Pancreas (tissue), 10 donors: ENCODE results near the gene CYFIP1. TPM values are rescaled to one million over a fixed set of nuclear protein-coding genes. Genes with fewer than 3 reads are reported as not detected.

Source experiments
- ATAC-seq, 4 donors: fragments of 200-7000 bp; cut with Tn5 transposase; one replicate each; pipeline versions ENCODE4 v1.8.0 to v1.9.1; 2020; ENCODE audit warnings: mild to moderate bottlenecking in 4 of 4, moderate library complexity in 4 of 4
- DNase-seq, 6 donors: peaks; one replicate each; pipeline ENCODE4 v3.0.0-alpha.2; 2020
- FAIRE-seq: peaks from 2 replicates; lab custom pipeline; 2012; peaks lifted over from hg19 to GRCh38; lab: Jason Lieb, UNC
- H3K27ac ChIP-seq, 4 donors: fragments of 200-600 bp; sonication (generic); 1 replicate in 3 of 4; 2 replicates in 1 of 4; pipeline versions ENCODE4 v1.5.0 to v1.8.0; 2020
- H3K27me3 ChIP-seq, 4 donors: fragments of 200-600 bp; one replicate each; pipeline ENCODE4 v1.8.0; 2021
- H3K36me3 ChIP-seq, 3 donors: fragments of 200-600 bp; sonication (generic) in 1 of 3; one replicate each; pipeline versions ENCODE4 v1.5.0 to v1.8.0; 2020 to 2021
- H3K4me1 ChIP-seq, 3 donors: fragments of 200-600 bp; one replicate each; pipeline ENCODE4 v1.8.0; 2021
- H3K4me3 ChIP-seq, 4 donors: fragments of 200-600 bp; sonication (generic) in 2 of 4; one replicate each; pipeline versions ENCODE4 v1.5.0 to v1.8.0; 2020 to 2021
- H3K9me3 ChIP-seq, 4 donors: fragments of 200-600 bp; one replicate each; pipeline ENCODE4 v1.8.0; 2021
- CTCF ChIP-seq, 4 donors: fragments of 200-600 bp; sonication (generic) in 3 of 4; IDR thresholded peaks; one replicate each; pipeline versions ENCODE4 v1.5.0 to v1.8.0; 2021; ENCODE audit warnings: antibody characterized with exemption in 4 of 4
- WGBS, 2 donors: extraction: QIAGEN DNeasy Blood & Tissue Kit; methylation state at CpG; one replicate each; pipeline ENCODE4 v1.1.7; 2013; 5-methylcytosine and 5-hydroxymethylcytosine counted together
- intact Hi-C, 3 donors: fragments of 100-400 bp; cut with DNase I; formaldehyde crosslinking; loops; one replicate each; pipeline versions ENCODE4 v1.11.1 to v1.14.2; 2022
- polyA plus RNA-seq, 2 donors: library from polyadenylated mRNA; stranded (reverse); fragments of 200-250 nt; gene quantifications; one replicate each; pipeline ENCODE4 v1.2.3, GENCODE V29; 2013
- total RNA-seq, 6 donors: library from RNA; stranded (reverse); fragmentation: NEBNext Ultra II Directional in 4 of 6; extraction: Animal tissue kit (Norgen Biotek cat#: 25700) in 4 of 6; gene quantifications; one replicate each; pipeline versions ENCODE4 v1.2.1 to v1.2.4, GENCODE V29; 2021 to 2023
- donor health status: healthy with polysubstance abuse.
- donor health status: DM: no; HTN: no; CAD: no; lungs with moderate emphysema.
- donor health status: DM: no; HTN: no; CAD: no.
- donor health status: control.
- donor health status: control.
- donor health status: Bipolar disorder and iron deficiency.
- donor health status: DM: yes; HTN: yes; CAD: no.
- donor health status: DM: no; HTN: no; CAD: no.
- donor health status: DM: no; HTN: no; CAD: no.
- donor health status: DM: yes; HTN: yes; CAD: no.

The CYFIP1 gene
- total and polyA plus RNA-seq, 8 donors = 21.3 to 99.1 (median 59.2) TPM

- Histone ChIP-seq H3K4me1 (peaks cover 7 to 22% (median 7%) of the 10 kb centered on the region in 3 donors), H3K27ac (no peak overlapping the region), H3K4me3 (no peak overlapping the region), H3K9me3 (no peaks in the 10 kb centered on the region), H3K36me3 (no peaks in the 10 kb centered on the region), H3K27me3 (no peaks in the 10 kb centered on the region)
- ATAC-seq (no peak), FAIRE-seq (no peak), DNase-seq (no peak)
- WGBS, 2 donors = 82 to 84% methylated on average over 20 of the region's 20 CpGs
- intact Hi-C loops = no loop called here
- no peak for TF ChIP-seq CTCF (IDR thresholded peaks at IDR 0.05)
These were observed 13.7 kb downstream of the CYFIP1 start for GRCh38 chr15:22966321-22967083.

- ATAC-seq (no peak), FAIRE-seq (no peak), DNase-seq (peak in 1 of 6 donors; percentile 15)
- Histone ChIP-seq H3K27ac (no peak overlapping the region), H3K4me1 (peaks cover 13 to 38% (median 13%) of the 10 kb centered on the region in 3 donors), H3K27me3 (no peaks in the 10 kb centered on the region), H3K9me3 (no peaks in the 10 kb centered on the region), H3K4me3 (no peak overlapping the region), H3K36me3 (no peaks in the 10 kb centered on the region)
- intact Hi-C loops = no loop called here
- TF ChIP-seq CTCF (IDR thresholded peaks at IDR 0.05) = no peak
- WGBS, 2 donors = 73 to 82% methylated on average over 12 of the region's 12 CpGs
These were observed 16.5 kb downstream of the CYFIP1 start for GRCh38 chr15:22963641-22964040.

- Histone ChIP-seq H3K27ac (peak overlapping the region in 1 of 4 donors; percentile 66), H3K9me3 (no peaks in the 10 kb centered on the region), H3K4me1 (peaks cover 13 to 38% (median 13%) of the 10 kb centered on the region in 3 donors), H3K4me3 (no peak overlapping the region), H3K27me3 (no peaks in the 10 kb centered on the region), H3K36me3 (no peaks in the 10 kb centered on the region)
- no peak for TF ChIP-seq CTCF (IDR thresholded peaks at IDR 0.05)
- 95 to 96% methylated on average over 12 of the region's 12 CpGs for WGBS, 2 donors
- DNase-seq (peak in 1 of 6 donors; percentile 11), ATAC-seq (no peak), FAIRE-seq (no peak)
- intact Hi-C loops = no loop called here
These were observed 17.6 kb downstream of the CYFIP1 start for GRCh38 chr15:22962611-22963010.

GRCh38 chr15:22961762-22962161, 18.4 kb downstream of the CYFIP1 start:
- intact Hi-C loops = no loop called here
- Histone ChIP-seq H3K9me3 (no peaks in the 10 kb centered on the region), H3K27me3 (no peaks in the 10 kb centered on the region), H3K27ac (peak overlapping the region in 3 of 4 donors; percentile 22 to 66 (median 52)), H3K4me1 (peaks cover 13 to 38% (median 13%) of the 10 kb centered on the region in 3 donors), H3K36me3 (no peaks in the 10 kb centered on the region), H3K4me3 (no peak overlapping the region)
- FAIRE-seq = no peak
- peak; percentile 67 to 83 (median 74) for ATAC-seq
- no peak for TF ChIP-seq CTCF (IDR thresholded peaks at IDR 0.05)
- WGBS, 2 donors = 10 to 14% methylated on average over 1 of the region's 1 CpG
- peak in 2 of 6 donors; percentile 68 to 74 for DNase-seq

- DNase-seq = peak in 1 of 6 donors; percentile 14
- peaks cover 13 to 38% (median 18%) of the 10 kb centered on the region in 3 donors for H3K4me1 ChIP-seq
- H3K36me3 ChIP-seq = no peaks in the 10 kb centered on the region
These were observed 19.6 kb downstream of the CYFIP1 start for GRCh38 chr15:22960556-22960955.

More at GRCh38 chr15:22960556-22960955, 19.6 kb downstream of the CYFIP1 start:
- 91% methylated on average over 8 of the region's 8 CpGs for WGBS, 2 donors
- Histone ChIP-seq H3K9me3 (no peaks in the 10 kb centered on the region), H3K27me3 (no peaks in the 10 kb centered on the region), H3K27ac (peak overlapping the region in 3 of 4 donors; percentile 1 to 52 (median 12)), H3K4me3 (no peak overlapping the region)
- ATAC-seq (no peak), FAIRE-seq (no peak)
- TF ChIP-seq CTCF (IDR thresholded peaks at IDR 0.05) = no peak
- intact Hi-C loops = no loop called here
